Mesangial cell (primary cell): ENCODE results near the gene TBC1D21. TPM values are rescaled to one million over a fixed set of nuclear protein-coding genes. Genes with fewer than 3 reads are reported as not detected.

Experiments used
- total RNA-seq: library from RNA; depleted of rRNA; stranded (reverse); fragments of >200 nt; gene quantifications from 2 replicates; pipeline ENCODE4 v1.2.3, GENCODE V29; 2015

Gene TBC1D21, protein sequence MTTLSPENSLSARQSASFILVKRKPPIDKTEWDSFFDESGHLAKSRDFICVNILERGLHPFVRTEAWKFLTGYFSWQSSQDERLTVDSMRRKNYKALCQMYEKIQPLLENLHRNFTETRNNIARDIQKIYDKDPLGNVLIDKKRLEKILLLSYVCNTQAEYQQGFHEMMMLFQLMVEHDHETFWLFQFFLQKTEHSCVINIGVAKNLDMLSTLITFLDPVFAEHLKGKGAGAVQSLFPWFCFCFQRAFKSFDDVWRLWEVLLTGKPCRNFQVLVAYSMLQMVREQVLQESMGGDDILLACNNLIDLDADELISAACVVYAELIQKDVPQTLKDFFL
- not detected in 2 replicates for total RNA-seq

DNA sequence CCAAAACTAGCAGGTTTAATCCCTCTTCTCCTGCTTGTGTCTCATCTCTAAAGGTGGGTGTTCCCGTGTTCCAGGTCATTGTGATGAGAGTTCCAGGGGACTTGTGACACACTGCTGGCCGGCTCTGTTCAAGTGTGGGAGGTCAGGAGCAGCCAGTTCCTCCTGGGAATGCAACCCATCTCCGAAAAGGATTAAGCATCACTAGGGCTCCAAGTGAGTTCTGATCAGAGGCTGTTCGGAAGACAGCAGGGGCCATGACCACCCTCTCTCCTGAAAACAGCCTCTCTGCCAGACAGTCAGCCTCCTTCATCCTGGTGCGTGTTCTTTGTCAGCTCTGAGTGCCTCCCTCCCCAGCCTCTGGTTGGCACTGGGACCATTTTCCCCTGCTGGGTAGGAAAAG is at the start of gene TBC1D21:
Gene TBC1D21, plus strand, starts transcription at position 109 of the 400 bp plus-strand sequence. Its CDS starts 146 bp downstream, at position 255.

DNA sequence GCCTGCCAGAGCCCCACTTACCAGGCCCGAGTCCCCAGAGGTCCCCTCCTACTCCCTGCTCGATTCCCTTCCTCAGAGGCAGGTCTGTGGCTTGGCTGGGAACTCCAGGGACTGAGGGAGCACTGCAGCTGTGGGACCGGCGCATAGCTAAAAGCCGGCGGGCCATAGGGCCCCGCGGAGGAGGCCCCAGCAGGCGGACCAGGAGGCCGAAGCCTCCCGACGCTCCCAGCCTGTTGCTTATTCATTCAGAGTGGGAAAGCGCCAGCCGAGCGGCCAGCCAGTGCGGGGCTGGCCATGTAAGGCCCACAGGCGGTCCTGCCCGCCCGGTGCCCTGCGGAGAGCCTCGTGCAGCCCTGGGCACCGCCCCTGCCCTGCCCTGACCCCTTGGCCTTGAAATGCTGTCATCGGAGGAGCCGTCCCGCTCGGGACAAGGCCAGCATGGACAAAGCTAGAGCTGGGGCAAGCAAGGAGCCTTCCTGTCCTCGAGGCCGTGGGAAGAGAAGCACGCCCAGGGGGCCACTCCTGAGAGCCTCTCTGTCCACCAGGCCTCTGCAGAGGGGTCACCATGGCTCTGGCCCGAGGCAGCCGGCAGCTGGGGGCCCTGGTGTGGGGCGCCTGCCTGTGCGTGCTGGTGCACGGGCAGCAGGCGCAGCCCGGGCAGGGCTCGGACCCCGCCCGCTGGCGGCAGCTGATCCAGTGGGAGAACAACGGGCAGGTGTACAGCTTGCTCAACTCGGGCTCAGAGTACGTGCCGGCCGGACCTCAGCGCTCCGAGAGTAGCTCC is 53.0 kb downstream of the TBC1D21 start, which contains the start of gene LOXL1:
Gene LOXL1, plus strand, starts transcription at position 244 of the 784 bp plus-strand sequence. Its CDS starts 322 bp downstream, at position 566.

Other genes with a start within 250 kb of the TBC1D21 start
- 112 and 117 TPM in 2 replicates for gene NPTN, start 240.2 kb upstream of the TBC1D21 start, total RNA-seq
- gene CD276, start 189.2 kb upstream of the TBC1D21 start, total RNA-seq = 202 and 236 TPM in 2 replicates
- 0.81 and 3.8 TPM in 2 replicates for gene INSYN1, start 120.2 kb upstream of the TBC1D21 start, total RNA-seq
- gene LOXL1, start 52.9 kb downstream of the TBC1D21 start, total RNA-seq = 82.8 and 257 TPM in 2 replicates
- 17.2 and 20.7 TPM in 2 replicates for gene STOML1, start 118.7 kb downstream of the TBC1D21 start, total RNA-seq
- gene PML, start 121.2 kb downstream of the TBC1D21 start, total RNA-seq = 57.4 and 116 TPM in 2 replicates
- not detected in 2 replicates for gene GOLGA6A, start 209.0 kb downstream of the TBC1D21 start, total RNA-seq